H1 (cell line): ENCODE measurements around the gene TBC1D19. TPM values are rescaled to one million over a fixed set of nuclear protein-coding genes. Genes with fewer than 3 reads are reported as not detected.

Source experiments
- CTCF ChIA-PET: fragments of 300-600 bp; sonication (Branson Sonifier 250); formaldehyde crosslinking; loops from one replicate; lab custom pipeline; 2021; ENCODE audit not compliant: partially characterized antibody; lab: Charles Lee
- POLR2A ChIA-PET: fragments of 300-600 bp; sonication (Branson Sonifier 250); formaldehyde crosslinking; loops from one replicate; lab custom pipeline; 2021; ENCODE audit warnings: inconsistent platforms; ENCODE audit not compliant: partially characterized antibody; lab: Charles Lee
- DNase-seq, 2 experiments: peaks; one replicate each; pipeline versions ENCODE4 v3.0.0 to v3.0.0-alpha.2; 2010 to 2022; ENCODE audit warnings: low spot score in 2 of 2, low read depth in 1 of 2, mixed read lengths in 1 of 2
- FAIRE-seq: peaks from 2 replicates; lab custom pipeline; 2011; peaks lifted over from hg19 to GRCh38; lab: Jason Lieb, UNC
- H2AFZ ChIP-seq: 2 replicates; pipeline ENCODE4 v1.8.1; 2012; ENCODE audit warnings: low read length, inconsistent platforms
- H2AK5ac ChIP-seq: 2 replicates; pipeline ENCODE4 v1.6.1; 2013; ENCODE audit warnings: low read depth, low read length
- H2BK120ac ChIP-seq: replicated peaks from 2 replicates; pipeline ENCODE3; 2013; ENCODE audit warnings: low read depth, low read length, inconsistent platforms
- H2BK12ac ChIP-seq: 2 replicates; pipeline ENCODE4 v1.6.1; 2013; ENCODE audit warnings: low read depth, low read length
- H2BK15ac ChIP-seq: 2 replicates; pipeline ENCODE4 v1.6.1; 2013; ENCODE audit warnings: low read length
- H2BK20ac ChIP-seq: 2 replicates; pipeline ENCODE4 v1.6.1; 2013; ENCODE audit warnings: low read length
- H2BK5ac ChIP-seq: 2 replicates; pipeline ENCODE4 v1.6.1; 2013; ENCODE audit warnings: low read depth, low read length
- H3K14ac ChIP-seq: 2 replicates; pipeline ENCODE4 v1.6.1; 2013; ENCODE audit warnings: inconsistent platforms; ENCODE audit not compliant: insufficient read length
- H3K18ac ChIP-seq: 2 replicates; pipeline ENCODE4 v1.6.1; 2013; ENCODE audit warnings: low read length; ENCODE audit errors: extremely low read depth
- H3K23ac ChIP-seq: 2 replicates; pipeline ENCODE4 v1.6.1; 2013; ENCODE audit warnings: inconsistent platforms; ENCODE audit not compliant: insufficient read length
- H3K23me2 ChIP-seq: 2 replicates; pipeline ENCODE4 v1.6.1; 2013; ENCODE audit warnings: low read depth, low read length
- H3K27ac ChIP-seq: 2 replicates; pipeline ENCODE4 v1.6.1; 2011; ENCODE audit warnings: low read depth, low read length, inconsistent platforms
- H3K27me3 ChIP-seq, 4 experiments: replicated peaks in 1 of 4; 1 replicate in 1 of 4; 2 replicates in 3 of 4; pipeline versions ENCODE4 v1.6.1 to v1.8.1; 2011 to 2013; ENCODE audit warnings: low read length in 3 of 4, mild to moderate bottlenecking in 3 of 4, inconsistent platforms in 2 of 4, mixed read lengths in 2 of 4, moderate library complexity in 1 of 4; ENCODE audit not compliant: control insufficient read depth in 3 of 4, insufficient read depth in 3 of 4; ENCODE audit errors: extremely low read depth in 1 of 4
- H3K36me3 ChIP-seq, 4 experiments: 2 replicates each; pipeline versions ENCODE4 v1.6.1 to v1.8.1; 2011 to 2013; ENCODE audit warnings: mild to moderate bottlenecking in 4 of 4, low read length in 3 of 4, moderate library complexity in 2 of 4, control low read depth in 1 of 4, inconsistent platforms in 1 of 4; ENCODE audit not compliant: insufficient read depth in 4 of 4, control insufficient read depth in 2 of 4
- H3K4ac ChIP-seq: replicated peaks from 2 replicates; pipeline ENCODE3; 2013; ENCODE audit warnings: low read length, low read depth, mixed read lengths, inconsistent platforms; ENCODE audit not compliant: insufficient read length
- H3K4me1 ChIP-seq, 4 experiments: replicated peaks in 1 of 4; 1 replicate in 1 of 4; 2 replicates in 3 of 4; pipeline versions ENCODE4 v1.6.1 to v1.8.1; 2011 to 2013; ENCODE audit warnings: low read length in 3 of 4, inconsistent platforms in 2 of 4, mixed read lengths in 1 of 4; ENCODE audit not compliant: insufficient read depth in 4 of 4, control insufficient read depth in 3 of 4
- H3K4me2 ChIP-seq, 2 experiments: 2 replicates each; pipeline versions ENCODE4 v1.6.1 to v1.8.1; 2011 to 2013; ENCODE audit warnings: low read depth in 2 of 2, low read length in 2 of 2, control low read depth in 1 of 2, inconsistent platforms in 1 of 2, mild to moderate bottlenecking in 1 of 2; ENCODE audit not compliant: insufficient read depth in 1 of 2
- H3K4me3 ChIP-seq, 4 experiments: fragments of 200-600, 300-600 bp in 1 of 4; sonication (generic), shearing (Covaris generic), sonication (Bioruptor Twin) in 1 of 4; 2 replicates each; pipeline versions ENCODE4 v1.5.1 to v1.8.1; 2011 to 2016; ENCODE audit warnings: low read length in 4 of 4, low read depth in 3 of 4, control low read depth in 2 of 4, inconsistent platforms in 2 of 4, mild to moderate bottlenecking in 2 of 4, mixed read lengths in 1 of 4, moderate library complexity in 1 of 4; ENCODE audit not compliant: insufficient read depth in 2 of 4; ENCODE audit errors: extremely low read depth in 1 of 4
- H3K56ac ChIP-seq: replicated peaks from 2 replicates; pipeline ENCODE3; 2013; ENCODE audit warnings: low read depth, mild to moderate bottlenecking, mixed read lengths, low read length, inconsistent platforms; ENCODE audit not compliant: insufficient read length
- H3K79me1 ChIP-seq: 2 replicates; pipeline ENCODE4 v1.6.1; 2013; ENCODE audit warnings: low read depth, low read length, control low read depth
- H3K79me2 ChIP-seq, 2 experiments: 2 replicates each; pipeline versions ENCODE4 v1.6.1 to v1.8.1; 2012 to 2013; ENCODE audit warnings: low read length in 2 of 2, mild to moderate bottlenecking in 2 of 2, inconsistent platforms in 1 of 2; ENCODE audit not compliant: insufficient read depth in 2 of 2, control insufficient read depth in 1 of 2
- H3K9ac ChIP-seq, 4 experiments: replicated peaks in 1 of 4; 1 replicate in 1 of 4; 2 replicates in 3 of 4; pipeline versions ENCODE4 v1.6.1 to v1.8.1; 2011 to 2013; ENCODE audit warnings: low read depth in 3 of 4, low read length in 3 of 4, control low read depth in 2 of 4, mild to moderate bottlenecking in 2 of 4, moderate library complexity in 2 of 4, inconsistent platforms in 1 of 4; ENCODE audit errors: extremely low read depth in 1 of 4
- H3K9me3 ChIP-seq, 2 experiments: 2 replicates each; pipeline versions ENCODE4 v1.6.1 to v1.8.1; 2012 to 2013; ENCODE audit warnings: mild to moderate bottlenecking in 2 of 2, moderate library complexity in 2 of 2, control low read depth in 1 of 2, inconsistent platforms in 1 of 2, low read depth in 1 of 2, low read length in 1 of 2, mixed read lengths in 1 of 2; ENCODE audit not compliant: insufficient read depth in 2 of 2
- H4K20me1 ChIP-seq, 2 experiments: replicated peaks in 1 of 2; 2 replicates each; pipeline versions ENCODE3 to v1.8.1; 2011 to 2013; ENCODE audit warnings: inconsistent platforms in 2 of 2, low read length in 2 of 2, mild to moderate bottlenecking in 1 of 2; ENCODE audit not compliant: insufficient read depth in 2 of 2, control insufficient read depth in 1 of 2
- H4K5ac ChIP-seq: 2 replicates; pipeline ENCODE4 v1.6.1; 2013; ENCODE audit warnings: low read length, low read depth, mixed read lengths, inconsistent platforms; ENCODE audit not compliant: insufficient read length
- H4K8ac ChIP-seq: 2 replicates; pipeline ENCODE4 v1.8.0; 2013; ENCODE audit warnings: mild to moderate bottlenecking, moderate library complexity, low read length, inconsistent platforms; ENCODE audit not compliant: insufficient read depth; ENCODE audit errors: extremely low read depth
- H4K91ac ChIP-seq: replicated peaks from 2 replicates; pipeline ENCODE3; 2013; ENCODE audit warnings: low read length, mixed read lengths, inconsistent platforms; ENCODE audit not compliant: insufficient read length
- KDM5A ChIP-seq: fragments of 200-600 bp; IDR thresholded peaks from 2 replicates; pipeline ENCODE4 v1.7.1; 2012; ENCODE audit warnings: mild to moderate bottlenecking, low read length, inconsistent platforms, mixed read lengths
- PHF8 ChIP-seq: fragments of 200-600 bp; sonication (generic); conservative IDR thresholded peaks from 2 replicates; pipeline ENCODE4 v1.7.1; 2012; ENCODE audit warnings: low read depth, mild to moderate bottlenecking, inconsistent platforms, low read length, moderate library complexity
- RAD21 ChIP-seq, 2 experiments: IDR thresholded peaks in 1 of 2; conservative IDR thresholded peaks in 1 of 2; 2 replicates each; pipeline ENCODE4 v1.6.1; 2011; ENCODE audit warnings: low read depth in 2 of 2, low read length in 2 of 2, improper control_type of control experiment in 1 of 2, inconsistent platforms in 1 of 2, mild to moderate bottlenecking in 1 of 2, moderate library complexity in 1 of 2
- SIRT6 ChIP-seq: IDR thresholded peaks from one replicate; pipeline ENCODE4 v1.7.1; 2012; ENCODE audit warnings: low read length, inconsistent platforms
- SP2 ChIP-seq: IDR thresholded peaks from 2 replicates; pipeline ENCODE4 v1.6.1; 2012; ENCODE audit warnings: mild to moderate bottlenecking, low read length, inconsistent platforms
- SUZ12 ChIP-seq: fragments of 200-600 bp; sonication (generic); IDR thresholded peaks from 2 replicates; pipeline ENCODE4 v1.6.1; 2012; ENCODE audit warnings: mild to moderate bottlenecking, inconsistent platforms, low read length, moderate library complexity, mixed read lengths
- YY1 ChIP-seq: IDR thresholded peaks from 2 replicates; pipeline ENCODE4 v1.6.1; 2011; ENCODE audit warnings: low read depth, mild to moderate bottlenecking, low read length
- WGBS, 2 experiments: shearing (Covaris generic) in 1 of 2; methylation state at CpG; one replicate each; pipeline versions ENCODE4 v1.1.6 to v1.1.7; 2013 to 2015; ENCODE audit warnings: low lambda C conversion rate in 2 of 2, mixed read lengths in 2 of 2, inconsistent platforms in 1 of 2, low coverage in 1 of 2, missing lambda C conversion rate in 1 of 2; ENCODE audit not compliant: insufficient replicate concordance in 2 of 2, insufficient coverage in 1 of 2, insufficient read length in 1 of 2; ENCODE audit errors: extremely low coverage in 1 of 2, missing lambda C conversion rate in 1 of 2; 5-methylcytosine and 5-hydroxymethylcytosine counted together
- polyA plus RNA-seq, 7 experiments: library from polyadenylated mRNA; depleted of rRNA in 3 of 7; stranded (reverse) in 5 of 7; unstranded in 2 of 7; fragments of >200 nt in 5 of 7; fragments of 200-250 nt in 2 of 7; gene quantifications; 1 replicate in 5 of 7; 2 replicates in 1 of 7; 4 replicates in 1 of 7; pipeline versions ENCODE4 v1.2.1 to v1.2.3, GENCODE V29; 2011 to 2013; ENCODE audit warnings: missing spikeins in 2 of 7, mixed read lengths in 2 of 7
- total RNA-seq: library from RNA; stranded (reverse); fragmentation: NEBNext Ultra II Directional; extraction: Animal tissue kit (Norgen Biotek cat#: 25700); gene quantifications from 2 replicates; pipeline ENCODE4 v1.2.1, GENCODE V29; 2021

The TBC1D19 gene
- total and polyA plus RNA-seq, 2 of the 8 experiments (the other 6 are each of a cell fraction or from before 2014, with no cell fraction given), result 1.9 to 3.5 TPM

- WGBS, 2 experiments, result 88% methylated on average over 3 of the region's 3 CpGs; no CpG with 5 or more reads in 1 of the 2 experiments
- no peak overlapping the region for H3K9ac ChIP-seq
- no peak overlapping the region for H3K4me3 ChIP-seq
- no peak overlapping the region for H3K18ac ChIP-seq
- H3K27ac ChIP-seq, result no peak overlapping the region
- H2BK15ac ChIP-seq, result no peak overlapping the region
- no peaks in the 10 kb centered on the region for H3K23me2 ChIP-seq
- H2BK120ac ChIP-seq, result no peak overlapping the region
- H3K23ac ChIP-seq, result no peak overlapping the region
- ChIA-PET POLR2A (no interaction called here), CTCF (interaction anchor here (0.8 to 2.1 kb wide), 5 partner anchors 10 to 304 kb away, joined by 3 to 8 read pairs (median 3); no protein-coding TSS in a partner anchor)
- H3K36me3 ChIP-seq, result no peaks in the 10 kb centered on the region
- H3K4me1 ChIP-seq, result no peaks in the 10 kb centered on the region
- H2BK12ac ChIP-seq, result no peak overlapping the region
- no peak overlapping the region for H3K14ac ChIP-seq
- no peaks in the 10 kb centered on the region for H3K79me2 ChIP-seq
- no peak overlapping the region for H4K8ac ChIP-seq
- no peaks in the 10 kb centered on the region for H4K20me1 ChIP-seq
- H2AK5ac ChIP-seq, result no peak overlapping the region
- H3K56ac ChIP-seq, result no peak overlapping the region
- no peak overlapping the region for H2BK20ac ChIP-seq
- no peaks in the 10 kb centered on the region for H3K27me3 ChIP-seq
- DNase-seq (no peak), FAIRE-seq (no peak)
- no peaks in the 10 kb centered on the region for H3K9me3 ChIP-seq
- no peak overlapping the region for H3K4me2 ChIP-seq
- no peak overlapping the region for H2BK5ac ChIP-seq
- H2AFZ ChIP-seq, result no peak overlapping the region
- H4K91ac ChIP-seq, result no peak overlapping the region
- no peak overlapping the region for H3K4ac ChIP-seq
- no peaks in the 10 kb centered on the region for H3K79me1 ChIP-seq
- no peak overlapping the region for H4K5ac ChIP-seq
- TF ChIP-seq SUZ12 (no peak), RAD21 (IDR thresholded peaks at IDR 0.05 in 1 of 2, conservative IDR thresholded peaks at IDR 0.05 in 1 of 2; ENCODE audit: low read depth in 2 of 2, low read length in 2 of 2) (no peak), SP2 (no peak), SIRT6 (no peak), YY1 (no peak), PHF8 (no peak), KDM5A (no peak)
Measured at GRCh38 chr4:26732356-26732755, 148.5 kb downstream of the TBC1D19 start.
